ENCODE data around the gene WNT11.

Gene WNT11

DNA sequence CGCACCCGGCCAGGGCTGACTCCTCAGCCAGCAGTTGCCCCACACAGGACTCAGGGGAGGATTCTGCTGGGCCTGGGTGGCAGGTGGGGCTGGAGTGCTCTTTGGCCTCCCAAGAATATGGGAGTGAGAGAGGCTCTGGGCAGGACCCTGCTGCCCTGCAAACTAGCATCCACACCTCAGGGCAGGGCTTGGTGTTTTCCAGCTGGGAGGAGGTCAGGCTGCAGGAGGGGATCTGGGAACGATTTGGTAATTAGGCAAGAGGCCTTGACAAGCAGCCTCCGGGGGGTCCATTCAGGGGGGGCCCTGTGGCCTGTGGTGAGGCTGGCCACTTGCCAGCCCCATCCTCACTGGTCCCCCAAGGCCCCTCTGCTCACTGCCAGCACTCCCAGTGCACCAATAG lies 35.8 kb downstream of the WNT11 start:
- Mint-ChIP-seq H3K4me3 (no peak overlapping the region), H3K27ac (no peak overlapping the region), H3K4me1 (peaks cover 15% of the 10 kb centered on the region), H3K27me3 (ENCODE audit: low read depth) (peaks cover 32% of the 10 kb centered on the region), H3K9me3 (no peaks in the 10 kb centered on the region), H3K36me3 (ENCODE audit: low read depth) (no peaks in the 10 kb centered on the region)
- TF ChIP-seq, protein P1, sequence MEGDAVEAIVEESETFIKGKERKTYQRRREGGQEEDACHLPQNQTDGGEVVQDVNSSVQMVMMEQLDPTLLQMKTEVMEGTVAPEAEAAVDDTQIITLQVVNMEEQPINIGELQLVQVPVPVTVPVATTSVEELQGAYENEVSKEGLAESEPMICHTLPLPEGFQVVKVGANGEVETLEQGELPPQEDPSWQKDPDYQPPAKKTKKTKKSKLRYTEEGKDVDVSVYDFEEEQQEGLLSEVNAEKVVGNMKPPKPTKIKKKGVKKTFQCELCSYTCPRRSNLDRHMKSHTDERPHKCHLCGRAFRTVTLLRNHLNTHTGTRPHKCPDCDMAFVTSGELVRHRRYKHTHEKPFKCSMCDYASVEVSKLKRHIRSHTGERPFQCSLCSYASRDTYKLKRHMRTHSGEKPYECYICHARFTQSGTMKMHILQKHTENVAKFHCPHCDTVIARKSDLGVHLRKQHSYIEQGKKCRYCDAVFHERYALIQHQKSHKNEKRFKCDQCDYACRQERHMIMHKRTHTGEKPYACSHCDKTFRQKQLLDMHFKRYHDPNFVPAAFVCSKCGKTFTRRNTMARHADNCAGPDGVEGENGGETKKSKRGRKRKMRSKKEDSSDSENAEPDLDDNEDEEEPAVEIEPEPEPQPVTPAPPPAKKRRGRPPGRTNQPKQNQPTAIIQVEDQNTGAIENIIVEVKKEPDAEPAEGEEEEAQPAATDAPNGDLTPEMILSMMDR (IDR thresholded peaks at IDR 0.05; ENCODE audit: unreplicated experiment in 3 of 3), result no peak

- Mint-ChIP-seq H3K27me3 (ENCODE audit: low read depth) (peaks cover 36% of the 10 kb centered on the region), H3K4me1 (peaks cover 15% of the 10 kb centered on the region), H3K36me3 (ENCODE audit: low read depth) (no peaks in the 10 kb centered on the region), H3K9me3 (no peaks in the 10 kb centered on the region), H3K27ac (no peak overlapping the region), H3K4me3 (no peak overlapping the region)
- TF ChIP-seq, protein P1 (IDR thresholded peaks at IDR 0.05; ENCODE audit: unreplicated experiment in 3 of 3), result no peak
Measured at GRCh38 chr11:76169473-76169896, 36.8 kb downstream of the WNT11 start.

DNA sequence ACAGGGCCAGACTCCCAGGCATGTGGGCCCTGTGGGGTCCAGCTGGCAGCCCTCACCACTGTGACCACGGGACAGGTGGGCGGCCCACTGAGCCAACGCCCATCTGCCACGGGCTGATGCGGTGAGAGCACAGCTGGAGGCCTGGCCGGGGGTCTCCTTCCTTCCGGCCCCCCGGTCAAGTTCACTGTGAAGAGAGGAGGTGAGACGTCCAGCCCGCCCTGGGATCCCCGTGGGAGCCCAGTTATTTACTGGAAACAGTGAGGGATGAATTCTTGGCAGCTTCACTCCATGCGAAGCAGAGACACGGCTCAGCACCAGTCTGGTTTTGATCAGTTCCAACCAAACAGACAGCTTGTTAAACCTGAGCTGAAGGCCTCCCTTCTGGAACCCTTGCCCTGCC lies 38.7 kb downstream of the WNT11 start:
- H3K36me3 Mint-ChIP-seq (ENCODE audit: low read depth), result no peaks in the 10 kb centered on the region
- peak overlapping the region in 1 of 3 experiments; percentile 27 for H3K27ac Mint-ChIP-seq
- H3K9me3 Mint-ChIP-seq, result no peaks in the 10 kb centered on the region
- peaks cover 33% of the 10 kb centered on the region for H3K27me3 Mint-ChIP-seq (ENCODE audit: low read depth)
- TF ChIP-seq, protein P1 (IDR thresholded peaks at IDR 0.05; ENCODE audit: unreplicated experiment in 3 of 3), result no peak
- peaks cover 12% of the 10 kb centered on the region for H3K4me1 Mint-ChIP-seq
- no peak overlapping the region for H3K4me3 Mint-ChIP-seq

DNA sequence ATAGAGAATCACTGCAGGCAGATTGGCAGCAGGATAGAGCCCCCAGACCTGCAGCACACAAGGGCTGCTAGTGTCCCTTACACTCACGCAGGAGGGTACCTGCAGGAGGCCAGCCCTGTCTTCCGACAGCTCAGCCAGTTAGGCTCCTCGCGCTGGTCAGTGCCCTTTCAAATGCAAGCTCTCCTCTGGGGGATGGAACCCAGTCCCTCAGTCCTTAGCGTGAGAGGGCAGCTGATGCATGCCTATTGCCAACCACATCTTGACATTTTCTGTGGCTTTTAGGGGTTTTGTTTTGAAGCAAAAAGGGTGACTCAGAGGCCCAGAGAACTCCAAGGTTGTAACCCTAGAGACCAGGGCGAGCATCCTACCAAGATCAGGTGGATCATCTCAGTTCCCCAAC lies 40.0 kb downstream of the WNT11 start:
- H3K36me3 Mint-ChIP-seq (ENCODE audit: low read depth), result no peaks in the 10 kb centered on the region
- TF ChIP-seq, protein P1 (IDR thresholded peaks at IDR 0.05; ENCODE audit: unreplicated experiment in 3 of 3), result no peak
- peaks cover 37% of the 10 kb centered on the region for H3K27me3 Mint-ChIP-seq (ENCODE audit: low read depth)
- no peak overlapping the region for H3K4me3 Mint-ChIP-seq
- no peak overlapping the region for H3K27ac Mint-ChIP-seq
- H3K9me3 Mint-ChIP-seq, result no peaks in the 10 kb centered on the region
- H3K4me1 Mint-ChIP-seq, result peaks cover 24% of the 10 kb centered on the region

- Mint-ChIP-seq H3K4me3 (no peak overlapping the region), H3K4me1 (peaks cover 30% of the 10 kb centered on the region), H3K27me3 (ENCODE audit: low read depth) (peaks cover 37% of the 10 kb centered on the region), H3K27ac (no peak overlapping the region), H3K9me3 (no peaks in the 10 kb centered on the region), H3K36me3 (ENCODE audit: low read depth) (no peaks in the 10 kb centered on the region)
- TF ChIP-seq, protein P1 (IDR thresholded peaks at IDR 0.05; ENCODE audit: unreplicated experiment in 3 of 3), result no peak
Measured at GRCh38 chr11:76164861-76165751, 41.2 kb downstream of the WNT11 start.

GRCh38 chr11:76164081-76164480 lies 42.2 kb downstream of the WNT11 start:
- H3K4me3 Mint-ChIP-seq, result no peak overlapping the region

More at GRCh38 chr11:76164081-76164480, 42.2 kb downstream of the WNT11 start:
- TF ChIP-seq, protein P1 (IDR thresholded peaks at IDR 0.05; ENCODE audit: unreplicated experiment in 3 of 3), result no peak
- no peaks in the 10 kb centered on the region for H3K9me3 Mint-ChIP-seq
- no peaks in the 10 kb centered on the region for H3K36me3 Mint-ChIP-seq (ENCODE audit: low read depth)
- peaks cover 36% of the 10 kb centered on the region for H3K4me1 Mint-ChIP-seq
- no peak overlapping the region for H3K27ac Mint-ChIP-seq
- H3K27me3 Mint-ChIP-seq (ENCODE audit: low read depth), result peaks cover 41% of the 10 kb centered on the region

All from nephron (organoid).